ENCODE data around the gene ZNF823.
"Not testable (repeated sequence)": the region's sequence is repeated elsewhere in the genome, so short reads cannot be mapped to it uniquely, and the experiment has no call there.

ZNF823 gene

GRCh38 chr19:11676661-11677600 is 61.8 kb downstream of the ZNF823 start:
- DNase-seq, result not testable (repeated sequence)

- DNase-seq, result no peak
Measured at GRCh38 chr19:11675569-11675968, 63.2 kb downstream of the ZNF823 start.

GRCh38 chr19:11674067-11674492 is 64.7 kb downstream of the ZNF823 start:
- DNase-seq, result no peak

- DNase-seq, result no peak
Measured at GRCh38 chr19:11673608-11674041, 65.1 kb downstream of the ZNF823 start.
